Fibroblast of lung (primary cell): ENCODE measurements around the gene ATXN7L2.

Experiments used
- EZH2 ChIP-seq: IDR thresholded peaks from 2 replicates; pipeline ENCODE4 v1.5.1; 2012; ENCODE audit warnings: low read length, control low read depth, mild to moderate bottlenecking; ENCODE audit errors: missing control alignments
- TF ChIP-seq, protein P1 (sequence below), 2 donors: IDR thresholded peaks in 1 of 2; conservative IDR thresholded peaks in 1 of 2; 1 replicate in 1 of 2; 2 replicates in 1 of 2; pipeline ENCODE4 v1.5.1; 2011 to 2012; ENCODE audit warnings: low read length in 2 of 2, control low read depth in 1 of 2, inconsistent platforms in 1 of 2, low read depth in 1 of 2, mild to moderate bottlenecking in 1 of 2

DNA sequence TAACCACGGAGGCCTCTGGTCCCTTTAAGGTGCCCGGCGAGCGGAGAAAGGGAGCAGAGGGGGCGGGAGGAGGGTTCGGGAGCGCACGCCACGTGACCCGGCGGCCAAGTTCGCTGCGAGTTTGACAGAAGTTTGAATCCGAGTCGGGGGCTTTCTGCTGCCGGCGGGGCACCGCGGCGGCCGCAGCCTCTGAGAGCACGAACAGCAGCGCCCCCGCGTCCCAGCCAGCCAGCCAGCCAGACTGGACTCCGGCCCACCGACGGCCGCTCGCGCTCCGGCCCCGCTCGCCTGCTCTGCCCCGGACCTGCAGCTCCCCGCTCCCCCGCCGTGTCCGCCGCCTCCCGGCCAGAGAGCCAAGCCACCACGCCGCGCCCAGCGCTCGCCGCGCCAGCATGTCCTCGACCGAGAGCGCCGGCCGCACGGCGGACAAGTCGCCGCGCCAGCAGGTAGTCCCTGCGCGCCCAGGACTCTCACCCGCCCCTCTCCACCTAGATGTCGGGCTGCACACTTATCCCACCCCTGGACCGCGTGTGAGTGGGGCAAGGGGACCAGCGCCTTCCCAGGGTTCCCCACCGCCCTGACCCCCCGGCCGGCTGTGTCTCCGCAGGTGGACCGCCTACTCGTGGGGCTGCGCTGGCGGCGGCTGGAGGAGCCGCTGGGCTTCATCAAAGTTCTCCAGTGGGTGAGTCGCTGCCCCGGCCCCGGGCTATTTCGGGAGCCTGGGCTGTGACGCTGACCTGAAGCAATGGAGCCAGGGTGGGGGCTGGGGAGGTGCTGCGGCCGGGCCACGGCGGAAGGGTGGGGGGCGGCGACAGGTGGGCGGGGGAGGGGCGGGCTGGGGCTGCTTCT, 17.0 kb upstream of the ATXN7L2 start, which contains the start of gene SYPL2:
- TF ChIP-seq, protein P1, sequence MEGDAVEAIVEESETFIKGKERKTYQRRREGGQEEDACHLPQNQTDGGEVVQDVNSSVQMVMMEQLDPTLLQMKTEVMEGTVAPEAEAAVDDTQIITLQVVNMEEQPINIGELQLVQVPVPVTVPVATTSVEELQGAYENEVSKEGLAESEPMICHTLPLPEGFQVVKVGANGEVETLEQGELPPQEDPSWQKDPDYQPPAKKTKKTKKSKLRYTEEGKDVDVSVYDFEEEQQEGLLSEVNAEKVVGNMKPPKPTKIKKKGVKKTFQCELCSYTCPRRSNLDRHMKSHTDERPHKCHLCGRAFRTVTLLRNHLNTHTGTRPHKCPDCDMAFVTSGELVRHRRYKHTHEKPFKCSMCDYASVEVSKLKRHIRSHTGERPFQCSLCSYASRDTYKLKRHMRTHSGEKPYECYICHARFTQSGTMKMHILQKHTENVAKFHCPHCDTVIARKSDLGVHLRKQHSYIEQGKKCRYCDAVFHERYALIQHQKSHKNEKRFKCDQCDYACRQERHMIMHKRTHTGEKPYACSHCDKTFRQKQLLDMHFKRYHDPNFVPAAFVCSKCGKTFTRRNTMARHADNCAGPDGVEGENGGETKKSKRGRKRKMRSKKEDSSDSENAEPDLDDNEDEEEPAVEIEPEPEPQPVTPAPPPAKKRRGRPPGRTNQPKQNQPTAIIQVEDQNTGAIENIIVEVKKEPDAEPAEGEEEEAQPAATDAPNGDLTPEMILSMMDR (conservative IDR thresholded peaks at IDR 0.05 in 1 of 2, IDR thresholded peaks at IDR 0.05 in 1 of 2; ENCODE audit: low read depth in 1 of 2, low read length in 2 of 2) = no peak
- TF ChIP-seq EZH2 = peak; percentile 86
